Measurements from ENCODE around the gene IL17RE.

IL17RE gene

GRCh38 chr3:9965200-9965875, 62.7 kb downstream of the IL17RE start:
- no peak for DNase-seq

All from NCI-H2081 (cell line).